NAMALWA (cell line): ENCODE data around the gene PRMT2.
A peak's percentile ranks its signal among the peaks of the same experiment; 100 is the strongest.

Experiments used
- DNase-seq: peaks from one replicate; pipeline ENCODE4 v3.0.0-alpha.2; 2015; ENCODE audit warnings: low spot score

PRMT2 gene

GRCh38 chr21:46641656-46642055 is 6.2 kb downstream of the PRMT2 start:
- no peak for DNase-seq

- DNase-seq = no peak
These were observed 8.1 kb downstream of the PRMT2 start for GRCh38 chr21:46643379-46644177.

GRCh38 chr21:46645840-46646239 is 10.4 kb downstream of the PRMT2 start:
- DNase-seq = no peak

- no peak for DNase-seq
These were observed 11.2 kb downstream of the PRMT2 start for GRCh38 chr21:46646541-46647154.

- no peak for DNase-seq
These were observed 13.1 kb downstream of the PRMT2 start for GRCh38 chr21:46648539-46648938.

GRCh38 chr21:46649356-46649755 is 13.9 kb downstream of the PRMT2 start:
- no peak for DNase-seq

- DNase-seq = no peak
These were observed 15.1 kb downstream of the PRMT2 start for GRCh38 chr21:46650476-46651098.

GRCh38 chr21:46651121-46651520 is 15.6 kb downstream of the PRMT2 start:
- no peak for DNase-seq

- DNase-seq = no peak
These were observed 19.8 kb downstream of the PRMT2 start for GRCh38 chr21:46655230-46655629.

GRCh38 chr21:46656820-46657219 is 21.3 kb downstream of the PRMT2 start:
- no peak for DNase-seq

GRCh38 chr21:46660505-46660904 is 25.0 kb downstream of the PRMT2 start:
- no peak for DNase-seq

GRCh38 chr21:46661211-46661625 is 25.7 kb downstream of the PRMT2 start:
- DNase-seq = peak; percentile 80

- no peak for DNase-seq
These were observed 26.3 kb downstream of the PRMT2 start for GRCh38 chr21:46661642-46662366.

GRCh38 chr21:46662367-46662654 is 26.8 kb downstream of the PRMT2 start:
- no peak for DNase-seq

- no peak for DNase-seq
These were observed 27.5 kb downstream of the PRMT2 start for GRCh38 chr21:46662765-46663500.

- DNase-seq = no peak
These were observed 28.3 kb downstream of the PRMT2 start for GRCh38 chr21:46663754-46664153.

- no peak for DNase-seq
These were observed 29.0 kb downstream of the PRMT2 start for GRCh38 chr21:46664316-46664995.

GRCh38 chr21:46665566-46665965 is 30.1 kb downstream of the PRMT2 start:
- DNase-seq = no peak

- no peak for DNase-seq
These were observed 31.7 kb downstream of the PRMT2 start for GRCh38 chr21:46666941-46667740.

- DNase-seq = peak; percentile 30
These were observed 32.4 kb downstream of the PRMT2 start for GRCh38 chr21:46667741-46668380.
